ENCODE data around the gene LAT.
A peak's percentile ranks its signal among the peaks of the same experiment; 100 is the strongest.
"Not testable (repeated sequence)": the region's sequence is repeated elsewhere in the genome, so short reads cannot be mapped to it uniquely, and the experiment has no call there.

The LAT gene, protein sequence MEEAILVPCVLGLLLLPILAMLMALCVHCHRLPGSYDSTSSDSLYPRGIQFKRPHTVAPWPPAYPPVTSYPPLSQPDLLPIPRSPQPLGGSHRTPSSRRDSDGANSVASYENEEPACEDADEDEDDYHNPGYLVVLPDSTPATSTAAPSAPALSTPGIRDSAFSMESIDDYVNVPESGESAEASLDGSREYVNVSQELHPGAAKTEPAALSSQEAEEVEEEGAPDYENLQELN

DNA sequence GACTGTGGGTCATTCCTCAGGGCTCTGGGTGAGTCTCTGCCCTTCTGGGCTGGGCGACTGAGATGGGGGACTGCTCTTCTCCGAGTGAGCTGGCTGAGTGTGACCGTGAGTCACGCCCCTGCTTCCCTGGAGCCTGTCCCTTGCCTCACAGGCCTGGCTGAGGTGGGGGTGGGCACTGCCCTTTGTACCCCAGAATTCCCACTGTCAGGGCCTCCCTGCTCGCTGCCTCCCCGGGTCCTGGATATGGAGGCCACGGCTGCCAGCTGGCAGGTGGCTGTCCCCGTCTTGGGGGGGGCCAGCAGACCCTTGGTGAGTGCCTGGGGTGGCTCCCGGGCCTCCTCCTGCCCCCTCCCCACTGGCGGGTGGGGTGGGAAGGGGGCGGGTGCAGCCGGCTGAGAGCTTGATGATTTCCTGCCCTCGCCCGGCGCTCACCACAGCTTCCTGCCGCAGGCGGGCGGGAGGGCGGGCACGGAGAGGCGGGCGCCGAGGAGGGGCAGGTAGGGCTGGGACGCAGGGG is at the start of gene LAT:
Gene LAT (plus strand): TSS at position 434 of the 517 bp plus-strand sequence. CDS start 366 bp downstream, outside the sequence.
- peak; percentile 60 to 67 for DNase-seq (ENCODE audit: low read depth in 2 of 2)

DNA sequence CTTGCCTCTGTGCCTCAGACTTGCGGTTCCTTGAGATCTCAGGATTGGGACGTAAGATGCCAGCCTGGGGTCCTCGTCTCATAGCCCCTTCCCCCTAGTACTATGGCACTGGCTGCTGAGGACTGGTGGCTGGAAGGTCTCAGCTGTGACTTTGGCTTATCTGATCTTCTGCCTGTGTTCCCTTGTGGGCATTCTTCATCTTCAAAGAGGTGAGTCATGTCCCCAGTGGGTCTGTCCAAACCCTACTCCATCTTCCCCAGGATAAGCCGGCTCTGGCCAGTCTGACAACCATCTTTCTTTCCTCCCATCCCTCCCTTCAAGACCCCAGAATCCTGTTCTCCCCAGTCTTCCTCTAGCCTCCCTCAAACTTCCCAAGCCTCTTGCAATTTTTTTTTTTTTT is 49.5 kb upstream of the LAT start:
- no peak for DNase-seq (ENCODE audit: low read depth in 2 of 2)

DNA sequence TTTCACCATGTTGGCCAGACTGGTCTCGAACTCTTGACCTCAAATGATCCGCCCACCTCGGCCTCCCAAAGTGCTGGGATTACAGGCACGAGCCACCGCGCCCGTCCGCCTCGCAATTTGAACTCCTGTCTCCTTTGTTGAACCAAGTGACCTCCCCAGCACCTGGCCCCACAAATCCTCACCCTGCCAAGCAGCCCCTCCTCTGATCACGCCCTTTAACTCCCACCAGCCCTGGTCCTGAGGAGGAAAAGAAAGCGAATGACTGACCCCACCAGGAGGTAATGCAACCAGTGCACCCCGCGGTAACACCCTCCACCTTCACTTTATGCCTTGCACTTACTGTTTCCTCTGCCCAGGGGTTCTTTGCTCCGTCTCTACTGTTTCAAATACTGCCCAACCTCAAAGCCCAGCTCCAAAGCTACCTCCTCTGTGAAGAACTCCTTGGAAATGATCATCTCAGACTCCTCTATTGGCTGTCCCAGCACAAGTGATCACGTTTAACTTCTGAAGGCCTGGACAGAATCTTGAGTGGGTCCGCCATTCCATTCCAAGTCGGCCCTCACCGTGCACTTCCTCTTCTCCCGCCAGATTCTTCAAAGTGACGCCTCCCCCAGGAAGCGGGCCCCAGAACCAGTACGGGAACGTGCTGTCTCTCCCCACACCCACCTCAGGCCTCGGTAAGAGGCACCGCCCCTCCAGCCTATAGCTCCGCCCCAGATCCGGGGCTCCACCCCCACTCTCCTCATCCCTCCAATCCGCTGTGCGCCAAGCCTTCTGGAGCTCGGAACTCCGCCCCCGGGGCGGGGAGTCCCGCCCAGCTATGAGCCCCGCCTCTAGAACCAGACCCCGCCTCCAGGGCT is 48.7 kb upstream of the LAT start:
- peak; percentile 55 to 68 for DNase-seq (ENCODE audit: low read depth in 2 of 2)

DNA sequence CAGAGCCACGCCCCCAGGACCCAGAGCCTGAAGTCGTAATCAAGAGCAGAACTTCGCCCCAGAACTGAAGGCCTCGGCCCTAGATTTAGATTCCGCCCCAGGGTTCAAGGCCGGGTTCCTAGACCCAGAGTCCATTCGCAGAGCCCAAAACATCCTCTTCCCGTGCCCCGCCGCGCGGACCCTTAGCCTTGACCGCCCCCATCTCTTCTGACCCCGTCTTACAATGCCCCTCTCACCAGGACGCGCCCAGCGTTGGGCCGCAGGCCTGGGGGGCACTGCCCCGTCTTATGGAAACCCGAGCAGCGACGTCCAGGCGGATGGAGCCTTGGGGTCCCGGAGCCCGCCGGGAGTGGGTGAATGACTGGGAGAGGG is 48.1 kb upstream of the LAT start:
- DNase-seq (ENCODE audit: low read depth in 2 of 2): no peak

DNA sequence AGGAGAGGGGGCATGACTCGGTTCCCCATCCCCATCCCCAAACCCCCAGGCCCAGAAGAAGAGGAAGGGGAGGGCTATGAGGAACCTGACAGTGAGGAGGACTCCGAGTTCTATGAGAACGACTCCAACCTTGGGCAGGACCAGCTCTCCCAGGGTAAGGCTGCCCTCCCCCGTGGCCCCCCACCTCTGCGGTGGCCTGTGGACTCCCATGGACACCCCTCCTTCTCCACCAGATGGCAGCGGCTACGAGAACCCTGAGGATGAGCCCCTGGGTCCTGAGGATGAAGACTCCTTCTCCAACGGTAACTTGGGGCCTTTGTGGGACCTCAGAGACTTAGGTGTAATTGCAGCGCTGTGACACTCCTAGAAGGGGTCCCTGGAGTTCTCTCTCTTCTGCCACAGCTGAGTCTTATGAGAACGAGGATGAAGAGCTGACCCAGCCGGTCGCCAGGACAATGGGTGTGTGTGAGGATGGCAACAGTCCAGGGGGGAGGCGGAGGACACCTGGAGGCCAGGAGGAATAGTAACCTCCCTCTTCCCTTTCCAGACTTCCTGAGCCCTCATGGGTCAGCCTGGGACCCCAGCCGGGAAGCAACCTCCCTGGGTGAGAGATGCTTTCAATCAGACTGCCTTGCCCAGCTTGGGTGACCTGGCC is 47.5 kb upstream of the LAT start:
- DNase-seq (ENCODE audit: low read depth in 2 of 2): no peak

DNA sequence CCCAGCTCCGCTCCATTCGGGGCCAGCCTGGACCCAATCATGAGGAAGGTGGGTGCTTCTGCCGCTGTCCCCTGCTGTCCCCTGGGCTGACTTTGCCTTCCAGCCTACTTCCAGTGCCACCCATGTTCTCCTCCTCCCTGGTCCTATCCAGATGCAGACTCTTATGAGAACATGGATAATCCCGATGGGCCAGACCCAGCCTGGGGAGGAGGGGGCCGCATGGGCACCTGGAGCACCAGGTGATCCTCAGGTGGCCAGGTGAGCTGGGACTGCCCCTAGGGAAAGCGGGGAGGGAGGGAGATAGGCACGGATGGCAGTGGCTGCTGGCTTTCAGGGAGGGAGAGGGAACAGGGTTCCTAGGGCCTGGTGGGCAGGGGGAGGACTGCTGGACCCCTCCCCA is 46.1 kb upstream of the LAT start:
- DNase-seq (ENCODE audit: low read depth in 2 of 2): no peak

DNA sequence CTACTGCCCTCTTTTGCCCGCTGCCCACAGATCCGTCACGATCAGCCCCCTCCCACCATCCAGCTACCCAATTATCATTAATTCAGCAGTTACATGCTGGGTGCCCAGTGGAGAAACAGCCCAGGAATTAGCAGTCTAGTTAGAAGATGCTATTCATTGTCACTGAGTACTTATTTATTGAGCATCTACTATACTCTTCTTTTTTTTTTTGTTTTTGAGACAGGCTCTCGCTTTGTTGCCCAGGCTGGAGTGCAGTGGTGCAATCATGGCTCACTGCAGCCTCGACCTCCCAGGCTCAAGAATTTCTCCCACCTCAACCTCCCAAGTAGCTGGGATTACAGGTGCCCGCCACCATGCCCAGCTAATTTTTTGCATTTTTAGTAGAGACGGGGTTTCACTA is 45.0 kb upstream of the LAT start:
- DNase-seq (ENCODE audit: low read depth in 2 of 2): not testable (repeated sequence)

DNA sequence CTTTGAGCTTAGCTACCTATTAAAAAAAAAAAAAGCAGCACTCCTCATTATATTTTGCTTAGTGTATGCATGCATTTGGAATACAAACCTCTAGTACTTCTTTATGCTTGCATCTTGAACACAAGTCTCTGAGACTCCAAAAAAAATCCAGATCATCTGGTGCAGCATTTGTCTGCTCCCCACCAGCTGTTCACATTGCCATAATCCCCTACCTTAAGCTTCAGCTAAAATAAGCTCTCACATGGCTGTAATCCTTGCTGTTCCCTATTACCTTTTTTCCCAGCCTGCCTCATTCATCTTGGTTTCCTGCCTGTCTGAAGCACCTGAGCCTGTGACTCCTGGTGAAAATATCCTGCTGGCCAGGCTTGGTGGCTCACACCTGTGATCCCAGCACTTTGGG is 41.6 kb upstream of the LAT start:
- no peak for DNase-seq (ENCODE audit: low read depth in 2 of 2)

DNA sequence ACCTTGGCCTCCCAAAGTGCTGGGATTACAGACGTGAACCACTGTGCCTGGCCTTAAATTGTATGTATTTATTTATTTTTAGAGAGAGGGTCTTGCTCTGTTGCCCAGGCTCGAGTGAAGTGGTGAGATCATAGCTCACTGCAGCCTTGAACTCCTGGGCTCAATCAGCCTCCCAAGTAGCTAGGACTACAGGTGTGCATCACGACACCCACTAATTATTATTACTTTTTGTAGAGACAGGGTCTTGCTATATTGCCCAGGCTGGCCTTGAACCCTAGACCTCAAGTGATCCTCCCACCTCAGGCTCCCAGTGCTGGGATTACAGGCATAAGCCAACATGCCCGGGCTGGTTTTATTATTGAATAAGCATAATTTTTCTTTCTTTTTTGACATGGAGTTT is 38.2 kb upstream of the LAT start:
- no peak for DNase-seq (ENCODE audit: low read depth in 2 of 2)

DNA sequence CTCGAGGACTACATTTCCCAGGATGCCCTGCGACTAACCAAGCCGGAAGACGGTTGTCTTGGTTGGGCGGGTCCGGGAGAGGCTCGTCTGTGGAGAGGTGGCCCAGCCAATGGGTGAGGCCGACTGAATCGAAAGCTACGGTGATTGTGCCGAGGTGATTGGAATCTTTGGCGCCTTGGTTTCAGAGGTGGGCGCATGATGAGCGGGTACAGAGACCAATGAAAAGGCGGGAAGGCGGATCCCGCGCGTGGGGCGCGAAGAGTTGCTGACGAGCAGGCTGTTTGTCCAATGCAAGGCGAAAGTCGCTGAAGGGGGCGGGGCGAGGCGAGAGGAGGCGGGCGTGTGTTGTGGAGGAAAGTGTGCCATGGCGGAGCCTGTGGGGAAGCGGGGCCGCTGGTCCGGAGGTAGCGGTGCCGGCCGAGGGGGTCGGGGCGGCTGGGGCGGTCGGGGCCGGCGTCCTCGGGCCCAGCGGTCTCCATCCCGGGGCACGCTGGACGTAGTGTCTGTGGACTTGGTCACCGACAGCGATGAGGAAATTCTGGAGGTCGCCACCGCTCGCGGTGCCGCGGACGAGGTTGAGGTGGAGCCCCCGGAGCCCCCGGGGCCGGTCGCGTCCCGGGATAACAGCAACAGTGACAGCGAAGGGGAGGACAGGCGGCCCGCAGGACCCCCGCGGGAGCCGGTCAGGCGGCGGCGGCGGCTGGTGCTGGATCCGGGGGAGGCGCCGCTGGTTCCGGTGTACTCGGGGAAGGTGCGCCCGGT is 34.0 kb upstream of the LAT start, which contains the start of gene NFATC2IP:
Gene NFATC2IP (plus strand): TSS at position 290 of the 762 bp plus-strand sequence. CDS start 75 bp downstream, at position 365.
- DNase-seq (ENCODE audit: low read depth in 2 of 2): peak; percentile 99

DNA sequence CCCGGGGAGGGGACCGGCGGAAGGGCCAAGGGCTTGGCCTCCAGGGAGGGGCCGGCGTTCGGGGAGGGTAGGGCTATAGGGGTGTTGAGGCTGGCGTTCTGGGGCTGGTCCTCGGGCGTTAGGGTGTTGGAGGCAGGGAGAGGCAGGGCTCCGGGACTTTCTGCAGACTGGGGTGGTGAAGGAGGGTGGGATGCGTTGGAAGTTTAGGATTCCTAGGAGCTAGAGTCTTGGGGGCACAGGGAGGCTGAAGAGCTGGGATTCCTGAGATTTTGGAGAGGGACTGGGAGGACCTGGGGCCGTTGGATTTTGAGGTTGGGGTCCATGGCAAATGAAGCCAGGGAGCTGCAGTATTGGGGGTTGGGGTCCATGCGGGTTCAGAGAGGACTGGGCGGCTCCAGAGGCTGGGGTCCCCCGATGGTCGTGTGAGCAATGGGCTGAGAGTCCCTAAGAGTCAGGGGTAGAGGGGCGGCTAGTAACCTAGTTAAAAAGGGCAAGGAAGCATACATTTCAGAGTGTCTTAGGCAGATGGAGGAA is 33.4 kb upstream of the LAT start:
- DNase-seq (ENCODE audit: low read depth in 2 of 2): no peak

DNA sequence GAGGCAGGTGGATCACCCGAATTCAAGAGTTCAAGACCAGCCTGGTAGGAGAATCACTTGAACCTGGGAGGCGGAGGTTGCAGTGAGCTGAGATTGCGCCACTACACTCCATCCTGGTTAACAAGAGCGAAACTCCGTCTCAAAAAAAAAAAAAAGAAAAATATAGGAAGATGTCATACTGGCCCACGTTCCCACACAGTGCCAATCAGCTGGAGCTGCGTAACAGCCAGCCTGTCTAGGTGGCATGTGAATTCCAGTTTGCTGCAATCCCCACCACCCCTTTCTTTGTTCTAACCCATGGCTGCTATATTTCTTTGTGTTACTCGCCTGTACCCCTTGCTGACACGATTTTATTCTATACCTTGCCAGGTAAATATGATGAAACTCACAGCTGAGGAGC is 26.6 kb upstream of the LAT start:
- no peak for DNase-seq (ENCODE audit: low read depth in 2 of 2)

DNA sequence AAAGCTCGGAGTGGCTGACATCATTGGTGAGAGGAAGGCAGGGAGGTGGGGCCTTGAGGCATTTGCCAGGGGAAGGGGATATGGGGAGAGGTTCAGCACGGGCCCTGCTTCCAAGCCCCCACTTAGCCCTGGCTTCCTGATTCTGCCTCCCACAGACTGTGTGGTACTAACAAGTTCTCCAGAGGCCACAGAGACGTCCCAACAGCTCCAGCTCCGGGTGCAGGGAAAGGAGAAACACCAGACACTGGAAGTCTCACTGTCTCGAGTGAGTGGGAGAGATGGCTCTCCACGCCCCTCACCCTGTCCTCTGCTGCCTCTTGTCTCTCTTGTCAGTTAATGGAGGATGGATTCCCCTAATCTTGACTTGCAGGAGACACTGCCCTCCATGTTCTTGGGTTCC is 26.0 kb upstream of the LAT start:
- no peak for DNase-seq (ENCODE audit: low read depth in 2 of 2)

DNA sequence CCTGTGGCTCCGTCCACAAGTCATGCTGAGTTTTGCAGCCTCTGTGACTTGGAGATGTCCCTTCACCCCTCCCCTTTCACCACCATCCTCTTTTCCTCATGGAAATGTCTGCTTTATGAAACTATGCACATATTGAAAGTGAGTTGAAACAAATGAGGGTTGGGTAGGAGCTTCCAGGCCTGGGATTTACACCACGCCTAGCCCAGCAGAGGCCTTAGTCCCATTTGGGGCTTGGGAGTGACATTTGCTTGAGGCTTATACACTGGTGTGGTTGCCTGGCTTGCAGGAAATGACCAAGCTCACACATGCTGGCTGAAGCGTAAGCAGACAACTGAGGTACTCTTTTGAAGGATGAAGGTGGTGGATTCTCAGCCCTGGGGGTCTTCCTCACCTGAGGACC is 20.8 kb upstream of the LAT start:
- DNase-seq (ENCODE audit: low read depth in 2 of 2): no peak

DNA sequence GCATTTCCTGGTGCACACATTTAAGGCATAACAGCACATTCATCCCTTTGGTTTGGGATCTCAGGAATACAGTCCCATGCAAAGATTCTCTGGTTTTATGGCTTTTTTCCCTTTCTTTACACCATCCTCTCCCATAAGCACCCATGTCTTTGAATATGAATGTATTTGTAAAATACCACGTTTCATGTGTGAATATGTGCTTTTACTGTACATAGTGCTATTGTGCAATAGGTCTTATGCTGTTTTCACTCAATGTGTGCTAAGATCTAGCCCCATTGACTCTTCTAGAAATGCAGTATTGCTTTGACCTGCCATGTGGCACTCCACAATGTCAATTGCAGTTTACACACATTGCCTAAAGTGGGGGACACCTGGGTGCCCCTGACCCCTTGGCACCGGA is 20.4 kb upstream of the LAT start:
- no peak for DNase-seq (ENCODE audit: low read depth in 2 of 2)

DNA sequence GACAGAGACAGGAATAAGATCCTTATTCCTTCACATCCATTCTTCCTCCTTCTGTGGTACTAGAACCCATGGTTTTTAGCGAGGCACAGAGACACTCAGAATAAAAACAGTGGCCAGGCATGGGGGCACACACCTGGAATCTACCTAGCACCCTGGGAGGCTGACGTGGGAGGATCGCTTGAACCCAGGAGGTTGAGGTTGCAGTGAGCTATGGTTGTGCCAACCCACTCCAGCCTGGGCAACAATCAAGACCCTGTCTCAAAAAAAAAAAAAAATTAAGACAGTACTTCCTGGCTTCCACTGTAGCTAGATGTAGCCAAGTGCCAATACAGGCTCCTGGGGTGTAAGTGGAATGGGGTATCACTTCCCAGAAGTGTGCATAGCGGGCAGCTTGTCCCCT is 17.7 kb upstream of the LAT start:
- no peak for DNase-seq (ENCODE audit: low read depth in 2 of 2)

DNA sequence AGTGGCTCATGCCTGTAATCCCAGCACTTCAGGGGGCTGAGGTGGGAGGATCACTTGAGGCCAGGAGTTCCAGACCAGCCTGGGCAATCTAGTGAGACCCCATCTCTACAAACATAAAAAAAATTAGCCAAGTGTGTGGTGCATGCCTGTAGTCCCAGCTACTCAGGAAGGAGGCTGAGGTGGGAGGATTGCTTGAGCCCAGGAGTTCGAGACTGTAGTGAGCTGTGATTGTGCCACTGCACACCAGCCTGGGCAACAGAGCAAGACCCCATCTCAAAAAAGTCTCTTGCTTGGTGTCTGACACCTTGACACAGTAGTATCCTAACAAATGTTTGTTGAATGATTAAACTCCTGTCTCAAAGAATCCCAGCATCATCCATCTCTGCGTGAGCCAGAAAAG is 15.2 kb upstream of the LAT start:
- not testable (repeated sequence) for DNase-seq (ENCODE audit: low read depth in 2 of 2)

DNA sequence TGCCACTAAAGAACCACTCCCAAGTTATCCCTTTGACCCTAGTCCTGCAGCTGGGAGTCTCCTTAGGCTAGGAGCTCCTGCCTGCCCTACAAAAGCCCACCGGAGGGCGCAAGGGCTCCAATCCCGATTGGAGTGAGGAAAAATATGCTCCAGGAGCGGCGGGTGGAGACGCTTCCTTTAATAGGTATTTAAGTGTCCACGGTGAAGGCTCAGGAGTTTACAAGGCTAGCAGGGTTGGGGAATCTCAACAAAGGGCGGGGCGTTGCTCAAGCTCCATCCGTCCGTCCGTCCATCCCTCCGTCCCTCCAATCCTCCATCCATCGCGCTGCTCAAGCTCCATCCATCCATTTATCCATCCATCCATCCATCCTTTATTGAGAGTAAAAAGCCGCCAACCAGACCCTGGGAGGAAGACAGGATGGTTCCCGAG is 10.8 kb upstream of the LAT start:
- no peak for DNase-seq (ENCODE audit: low read depth in 2 of 2)

DNA sequence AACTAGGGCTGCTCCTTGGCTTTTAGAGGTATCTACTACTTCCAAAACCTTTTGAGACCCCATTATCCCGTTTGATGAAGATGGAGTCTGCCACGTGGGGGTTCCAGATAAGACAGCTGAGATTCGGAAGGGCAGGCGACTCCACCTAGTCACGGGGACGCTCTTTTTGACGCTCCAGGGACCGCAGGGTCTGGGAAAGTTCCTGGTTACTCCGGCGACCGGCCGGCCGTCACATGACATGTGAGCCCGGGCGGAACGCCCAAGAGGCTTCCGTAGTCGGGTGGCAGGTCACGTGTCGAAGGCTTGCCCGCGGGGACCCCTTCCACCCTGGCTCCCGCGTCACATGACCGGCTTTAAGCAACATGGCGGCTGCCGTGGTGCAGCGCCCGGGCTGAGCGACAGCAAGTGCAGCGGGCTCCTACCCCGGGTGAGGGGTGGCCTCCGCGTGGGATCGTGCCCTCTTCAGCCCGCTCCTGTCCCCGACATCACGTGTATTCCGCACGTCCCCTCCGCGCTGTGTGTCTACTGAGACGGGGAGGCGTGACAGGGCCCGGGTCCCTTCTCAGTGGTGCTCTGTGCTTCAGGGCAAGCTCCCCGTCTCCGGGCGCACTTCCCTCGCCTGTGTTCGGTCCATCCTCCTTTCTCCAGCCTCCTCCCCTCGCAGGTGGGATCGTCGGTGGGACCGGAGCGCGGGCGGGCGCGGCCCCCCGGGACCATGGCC is 10.3 kb upstream of the LAT start, which contains the start of gene SPNS1:
Gene SPNS1 (plus strand): TSS at position 342 of the 721 bp plus-strand sequence. CDS start 374 bp downstream, at position 716.
- DNase-seq (ENCODE audit: low read depth in 2 of 2): peak; percentile 82

DNA sequence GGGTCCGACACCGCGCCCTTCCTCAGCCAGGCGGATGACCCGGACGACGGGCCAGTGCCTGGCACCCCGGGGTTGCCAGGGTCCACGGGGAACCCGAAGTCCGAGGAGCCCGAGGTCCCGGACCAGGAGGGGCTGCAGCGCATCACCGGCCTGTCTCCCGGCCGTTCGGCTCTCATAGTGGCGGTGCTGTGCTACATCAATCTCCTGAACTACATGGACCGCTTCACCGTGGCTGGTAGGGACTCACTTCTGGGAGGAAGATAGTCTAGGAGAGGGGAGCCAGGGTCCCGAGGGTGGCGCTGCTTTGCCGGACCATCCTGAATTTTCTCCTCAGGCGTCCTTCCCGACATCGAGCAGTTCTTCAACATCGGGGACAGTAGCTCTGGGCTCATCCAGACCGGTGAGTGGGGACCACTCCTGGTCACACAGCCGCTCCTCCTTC is 9.7 kb upstream of the LAT start:
- DNase-seq (ENCODE audit: low read depth in 2 of 2): no peak

Measured in stimulated activated CD8-positive, alpha-beta memory T cell treated with anti-CD3 and anti-CD28 coated beads, Interleukin-2, amount 100 ng/mL, for 1 hour (primary cell).